Activated CD4-positive, alpha-beta T cell treated with anti-CD3 and anti-CD28 coated beads, Interleukin-2, amount 50 U/mL, for 1 hour (primary cell): ENCODE measurements around the gene ZNF101.

ENCODE experiments used
- DNase-seq: peaks from one replicate; pipeline ENCODE4 v3.0.0-alpha.2; 2020

ZNF101 gene

GRCh38 chr19:19721896-19722295, 53.3 kb downstream of the ZNF101 start:
- DNase-seq: no peak

DNA sequence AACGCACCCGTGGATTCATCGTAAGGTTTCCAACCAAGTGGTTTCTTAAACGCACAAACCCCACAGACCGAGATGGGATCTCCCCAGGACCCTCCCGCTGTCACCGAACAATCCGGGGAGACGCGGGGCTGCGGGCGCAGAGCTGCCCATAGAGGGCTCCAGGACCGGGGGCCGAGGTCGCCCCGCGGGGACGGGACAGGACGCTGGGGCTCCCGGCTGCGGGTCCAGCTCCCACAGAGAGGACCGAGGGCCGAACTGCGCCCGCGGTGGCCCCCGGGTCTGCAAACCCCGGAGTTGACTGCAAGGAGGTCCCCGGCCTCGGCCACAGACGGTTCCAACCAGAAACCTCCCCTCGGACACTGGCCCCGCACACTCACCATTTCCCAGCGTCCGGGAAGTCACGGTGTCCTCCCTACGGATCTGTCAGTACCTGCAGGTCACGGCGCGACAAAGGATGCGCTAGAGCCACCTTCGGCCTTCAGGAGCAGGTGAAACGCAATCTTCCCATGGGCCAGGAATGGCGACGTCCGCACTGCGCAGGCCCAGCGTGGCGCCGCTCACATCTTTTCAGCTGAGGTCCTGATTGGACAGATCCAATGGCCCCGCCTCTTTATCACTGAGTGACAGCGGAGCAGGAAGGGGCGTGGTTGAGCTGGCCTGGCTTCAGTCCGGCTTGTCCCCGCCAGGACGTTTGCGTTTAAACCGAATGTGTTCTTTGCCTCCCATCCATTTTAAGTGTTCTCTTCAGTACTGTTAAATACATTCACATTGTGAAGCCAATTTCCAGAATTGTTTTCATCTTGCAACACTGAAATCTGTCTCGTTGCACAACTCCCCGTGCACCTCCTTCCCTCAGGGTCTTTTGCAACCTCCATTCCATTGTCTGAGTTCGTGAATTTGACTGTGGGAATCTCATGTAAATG, 64.2 kb downstream of the ZNF101 start, which contains the start of gene ZNF14:
Gene ZNF14, minus strand, starts transcription at position 534 of the 923 bp plus-strand sequence. Its CDS starts 154 bp downstream, at position 380.
- peak; percentile 88 for DNase-seq
